ENCODE measurements around the gene ARHGAP26. TPM values are rescaled to one million over a fixed set of nuclear protein-coding genes. Genes with fewer than 3 reads are reported as not detected.
A peak's percentile ranks its signal among the peaks of the same experiment; 100 is the strongest.

ARHGAP26 gene
- total and polyA plus RNA-seq, 12 donors: 7.5 to 45.8 (median 37.2) TPM

DNA sequence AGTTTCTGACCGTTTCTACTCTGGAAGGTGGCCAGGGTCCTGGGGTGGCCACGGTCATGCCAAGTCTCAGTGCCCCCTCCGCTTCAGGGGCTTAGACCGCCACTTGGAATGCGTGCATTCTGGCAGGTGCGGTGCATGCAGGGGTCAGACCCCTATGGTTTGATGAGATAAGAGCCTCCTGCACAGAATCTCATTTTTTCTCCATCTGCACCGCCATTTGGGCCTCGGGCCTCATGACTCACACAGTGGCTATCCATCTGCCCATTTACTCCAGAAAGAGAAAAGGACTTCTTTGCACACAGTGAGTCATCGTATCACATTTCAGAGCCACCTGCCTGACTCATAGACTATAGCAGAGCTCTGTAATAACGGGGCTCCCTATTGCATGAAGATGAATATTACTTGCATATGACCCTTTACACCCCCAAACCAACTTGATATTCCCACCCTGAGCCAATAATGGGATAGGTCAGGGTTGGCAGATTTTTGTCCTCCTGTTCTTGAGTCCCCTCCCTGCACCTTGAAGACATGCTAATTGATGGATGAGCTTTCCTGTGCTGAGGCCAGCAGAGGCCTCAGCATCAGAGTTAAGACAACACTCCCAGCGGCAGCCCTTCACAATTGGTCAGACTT is 475.9 kb downstream of the ARHGAP26 start:
- DNase-seq: no peak
- H3K27ac ChIP-seq: no peak overlapping the region
- TF ChIP-seq CTCF (IDR thresholded peaks at IDR 0.05): no peak
- intact Hi-C loops (cut with DNase I): no loop called here
- no peaks in the 10 kb centered on the region for H3K9me3 ChIP-seq
- no peak overlapping the region for H3K4me3 ChIP-seq
- H3K27me3 ChIP-seq: no peaks in the 10 kb centered on the region
- H3K4me1 ChIP-seq: peaks cover 0 to 32% (median 10%) of the 10 kb centered on the region in 9 donors
- 94 to 96% methylated on average over 11 of the region's 11 CpGs for WGBS, 2 donors
- no peak for ATAC-seq
- H3K36me3 ChIP-seq: no peaks in the 10 kb centered on the region

DNA sequence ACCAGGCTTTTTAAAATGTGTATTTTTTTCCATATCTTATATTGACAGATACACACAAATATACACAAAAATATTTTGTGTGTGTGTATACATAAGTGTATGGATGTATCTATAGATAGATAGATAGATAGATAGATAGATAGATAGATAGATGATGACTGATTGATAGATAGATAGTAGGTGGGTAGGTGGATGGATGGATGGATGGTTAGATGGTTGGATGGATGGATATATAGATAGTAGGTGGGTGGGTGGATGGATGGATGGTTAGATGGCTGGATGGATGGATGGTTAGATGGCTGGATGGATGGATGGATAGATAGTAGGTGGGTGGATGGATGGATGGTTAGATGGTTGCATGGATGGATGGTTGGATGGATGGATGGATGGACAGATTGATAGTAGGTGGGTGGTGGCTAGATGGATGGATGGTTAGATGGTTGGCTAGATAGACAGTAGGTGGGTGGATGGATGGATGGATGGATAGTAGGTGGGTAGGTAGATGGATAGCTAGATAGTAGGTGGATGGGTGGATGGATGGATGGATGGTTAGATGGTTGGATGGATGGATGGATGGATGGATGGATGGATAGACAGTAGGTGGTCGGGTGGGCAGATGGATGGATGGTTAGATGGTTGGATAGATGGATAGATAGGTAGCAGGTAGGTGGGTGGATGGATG is 477.1 kb downstream of the ARHGAP26 start:
- H3K4me3 ChIP-seq: no peak overlapping the region
- no peaks in the 10 kb centered on the region for H3K9me3 ChIP-seq
- no peak for ATAC-seq
- H3K36me3 ChIP-seq: no peaks in the 10 kb centered on the region
- intact Hi-C loops (cut with DNase I): no loop called here
- H3K27ac ChIP-seq: no peak overlapping the region
- H3K4me1 ChIP-seq: peaks cover 0 to 28% (median 10%) of the 10 kb centered on the region in 9 donors
- 94 to 98% methylated on average over 1 of the region's 1 CpG for WGBS, 2 donors
- no peak for DNase-seq
- no peaks in the 10 kb centered on the region for H3K27me3 ChIP-seq
- no peak for TF ChIP-seq CTCF (IDR thresholded peaks at IDR 0.05)

GRCh38 chr5:143248391-143248790 is 478.2 kb downstream of the ARHGAP26 start:
- DNase-seq (no peak), ATAC-seq (no peak)
- Histone ChIP-seq H3K9me3 (no peaks in the 10 kb centered on the region), H3K27me3 (no peaks in the 10 kb centered on the region), H3K27ac (no peak overlapping the region), H3K4me1 (peaks cover 0 to 26% (median 9%) of the 10 kb centered on the region in 9 donors), H3K4me3 (no peak overlapping the region), H3K36me3 (no peaks in the 10 kb centered on the region)
- no peak for TF ChIP-seq CTCF (IDR thresholded peaks at IDR 0.05)
- 89 to 93% methylated on average over 3 of the region's 3 CpGs for WGBS, 2 donors
- intact Hi-C loops (cut with DNase I): no loop called here

GRCh38 chr5:143248822-143249579 is 478.8 kb downstream of the ARHGAP26 start:
- TF ChIP-seq CTCF (IDR thresholded peaks at IDR 0.05): no peak
- intact Hi-C loops (cut with DNase I): no loop called here

More at GRCh38 chr5:143248822-143249579, 478.8 kb downstream of the ARHGAP26 start:
- DNase-seq (no peak), ATAC-seq (peak in 4 of 8 donors; percentile 50 to 87 (median 56))
- H3K9me3 ChIP-seq: no peaks in the 10 kb centered on the region
- H3K4me3 ChIP-seq: no peak overlapping the region
- H3K36me3 ChIP-seq: no peaks in the 10 kb centered on the region
- 93 to 98% methylated on average over 3 of the region's 3 CpGs for WGBS, 2 donors
- no peaks in the 10 kb centered on the region for H3K27me3 ChIP-seq
- no peak overlapping the region for H3K27ac ChIP-seq
- H3K4me1 ChIP-seq: peaks cover 0 to 21% (median 2%) of the 10 kb centered on the region in 9 donors

Measured in heart right ventricle (tissue), 16 donors.